SK-N-DZ (cell line): ENCODE data around the gene GRN.

Experiments used
- small RNA-seq, 2 experiments: library from RNA; depleted of rRNA; stranded (forward); fragments of <200 nt; gene quantifications; one replicate each; pipeline ENCODE3, GENCODE V24; 2014

GRN gene

Small RNAs within 50 kb of the gene (small RNA-seq; reads per million reads assigned to genes)
- gene RF00012 (0.10 to 0.84 reads per million in 2 experiments), gene RNU6-453P (0 reads per million in 2 experiments)
